GM19240 (cell line): ENCODE measurements around the gene CAPN1.
A peak's percentile ranks its signal among the peaks of the same experiment; 100 is the strongest.
"Not testable (repeated sequence)": the region's sequence is repeated elsewhere in the genome, so short reads cannot be mapped to it uniquely, and the experiment has no call there.

Experiments used
- DNase-seq: peaks from one replicate; pipeline ENCODE4 v3.0.0; 2011; ENCODE audit warnings: low spot score; ENCODE audit not compliant: insufficient read length

CAPN1 gene

GRCh38 chr11:65217441-65218423 is 36.0 kb downstream of the CAPN1 start:
- no peak for DNase-seq

DNA sequence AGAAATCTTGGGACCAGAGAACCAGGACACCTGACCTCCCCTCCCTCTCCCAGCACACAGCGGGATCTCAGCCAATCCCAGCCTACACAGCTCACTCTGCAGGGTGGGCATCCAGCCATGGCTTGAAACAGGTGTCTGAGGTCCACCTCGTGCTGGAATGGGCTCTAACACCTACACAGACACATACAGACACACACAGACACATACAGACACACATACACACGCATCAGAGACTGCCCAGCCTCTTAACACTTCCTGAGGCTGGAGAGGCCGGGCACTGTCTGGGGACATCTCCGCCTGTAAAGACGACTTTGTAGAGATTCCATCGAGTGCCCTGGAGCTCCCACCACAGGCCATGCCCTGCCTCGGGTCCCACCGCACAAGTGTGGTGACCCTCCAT is 36.7 kb downstream of the CAPN1 start:
- no peak for DNase-seq

DNA sequence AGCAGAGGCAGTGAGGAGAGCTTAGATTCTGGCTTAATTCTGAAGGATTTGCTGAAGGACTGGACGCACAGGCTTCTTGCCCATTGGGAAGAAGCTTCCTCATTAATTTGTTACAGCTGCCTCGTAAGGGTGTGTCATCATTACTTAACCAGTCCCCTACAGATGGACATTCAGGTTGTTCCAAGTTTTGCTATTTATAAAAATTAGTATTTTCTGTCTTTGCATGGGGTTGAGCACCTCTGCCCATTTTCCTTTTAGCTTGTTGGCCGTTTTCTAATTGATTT is 38.1 kb downstream of the CAPN1 start:
- no peak for DNase-seq

DNA sequence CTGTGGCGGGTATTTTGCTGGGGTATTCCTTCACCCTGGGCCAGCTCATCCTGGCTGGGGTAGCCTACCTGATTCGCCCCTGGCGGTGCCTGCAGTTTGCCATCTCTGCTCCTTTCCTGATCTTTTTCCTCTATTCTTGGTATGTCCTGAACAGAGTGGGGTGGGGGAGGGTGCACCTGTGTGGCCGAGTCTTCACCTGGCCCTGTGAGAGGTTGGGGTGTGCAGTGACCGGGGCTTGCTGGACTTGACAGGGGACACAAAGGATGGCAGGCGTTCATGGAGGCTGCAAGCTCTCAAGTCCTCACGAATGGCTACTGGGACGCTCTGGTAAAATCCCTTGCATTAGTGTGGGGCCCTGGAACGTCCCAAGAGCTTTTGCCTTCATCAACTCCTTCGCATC is 39.3 kb downstream of the CAPN1 start:
- DNase-seq = no peak

- DNase-seq = no peak
Measured at GRCh38 chr11:65223011-65223410, 41.3 kb downstream of the CAPN1 start.

DNA sequence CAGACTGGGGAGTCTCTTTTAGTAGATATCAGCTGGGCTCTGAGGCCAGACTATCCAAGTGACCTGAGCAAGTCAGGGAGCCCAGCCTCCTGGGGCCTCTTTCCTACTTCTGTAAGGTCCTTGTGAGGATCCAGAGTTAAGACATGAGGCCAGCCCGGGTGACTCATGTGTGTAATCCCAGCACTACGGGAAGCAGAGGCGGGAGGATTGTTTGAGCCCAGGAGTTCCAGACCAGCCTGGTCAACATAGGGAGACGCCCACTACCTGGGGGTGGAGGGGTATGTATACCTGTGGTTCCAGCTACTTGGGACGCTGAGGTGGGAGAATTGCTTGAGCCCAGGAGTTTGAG is 43.2 kb downstream of the CAPN1 start:
- no peak for DNase-seq

GRCh38 chr11:65225279-65226102 is 43.8 kb downstream of the CAPN1 start:
- peak; percentile 57 for DNase-seq

- no peak for DNase-seq
Measured at GRCh38 chr11:65226103-65226442, 44.3 kb downstream of the CAPN1 start.

GRCh38 chr11:65227879-65228278 is 46.2 kb downstream of the CAPN1 start:
- DNase-seq = no peak

DNA sequence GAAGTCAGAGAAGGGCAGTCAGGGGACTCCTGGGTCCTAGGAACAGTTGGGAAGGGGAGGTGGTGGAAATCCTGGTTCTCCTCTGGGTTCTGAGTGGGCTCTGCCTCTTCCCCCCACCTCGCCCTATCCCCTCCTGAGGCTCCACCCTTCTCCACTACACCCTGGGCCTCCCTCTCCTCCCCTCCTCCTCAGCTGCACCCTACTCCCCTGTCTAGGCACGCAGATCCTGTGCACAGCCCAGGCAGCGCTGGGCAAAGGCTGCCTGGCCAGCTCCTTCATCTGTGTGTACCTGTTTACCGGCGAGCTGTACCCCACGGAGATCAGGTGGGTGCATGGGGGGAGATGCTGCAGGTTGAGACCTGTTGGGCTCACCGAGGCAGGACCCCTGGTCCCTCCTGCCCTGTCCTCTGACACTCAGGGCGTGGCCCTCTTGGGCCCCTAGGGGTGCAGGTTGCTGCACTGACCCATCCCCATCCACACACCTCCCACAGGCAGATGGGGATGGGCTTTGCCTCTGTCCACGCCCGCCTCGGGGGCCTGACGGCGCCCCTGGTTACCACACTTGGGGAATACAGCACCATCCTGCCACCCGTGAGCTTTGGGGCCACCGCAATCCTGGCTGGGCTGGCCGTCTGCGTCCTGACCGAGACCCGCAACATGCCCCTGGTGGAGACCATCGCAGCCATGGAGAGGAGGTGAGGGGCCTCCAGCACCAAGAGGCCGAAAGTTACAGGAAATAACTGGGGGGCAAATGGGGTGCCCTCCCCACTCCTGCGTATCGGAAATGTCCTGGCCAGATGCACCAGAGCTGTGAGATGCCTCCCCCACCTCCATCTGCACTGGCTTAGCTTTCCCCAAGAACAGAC is 54.7 kb downstream of the CAPN1 start:
- DNase-seq = no peak

GRCh38 chr11:65238302-65238701 is 56.6 kb downstream of the CAPN1 start:
- DNase-seq = not testable (repeated sequence)

- no peak for DNase-seq
Measured at GRCh38 chr11:65241134-65241533, 59.4 kb downstream of the CAPN1 start.

DNA sequence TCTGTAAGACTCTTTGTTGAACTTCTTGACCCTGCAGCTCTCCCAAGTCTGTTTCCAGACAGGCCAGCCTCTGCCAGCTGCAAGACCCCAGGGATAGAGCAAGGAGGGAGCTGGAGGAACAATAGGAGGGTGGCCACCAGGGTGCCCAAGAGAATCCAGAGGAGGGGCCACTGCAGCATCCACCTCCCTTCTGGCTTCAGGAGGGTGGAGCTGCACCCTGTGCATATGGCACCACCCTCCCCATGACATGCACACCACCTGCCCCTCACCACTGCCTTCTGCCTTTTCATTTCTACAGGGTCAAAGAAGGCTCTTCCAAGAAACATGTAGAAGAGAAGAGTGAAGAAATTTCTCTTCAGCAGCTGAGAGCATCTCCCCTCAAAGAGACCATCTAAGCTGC is 60.0 kb downstream of the CAPN1 start:
- no peak for DNase-seq

- DNase-seq = no peak
Measured at GRCh38 chr11:65242389-65242788, 60.7 kb downstream of the CAPN1 start.

- DNase-seq = no peak
Measured at GRCh38 chr11:65243797-65244196, 62.1 kb downstream of the CAPN1 start.

GRCh38 chr11:65245046-65245445 is 63.3 kb downstream of the CAPN1 start:
- DNase-seq = not testable (repeated sequence)

- DNase-seq = no peak
Measured at GRCh38 chr11:65246506-65246905, 64.8 kb downstream of the CAPN1 start.

- DNase-seq = not testable (repeated sequence)
Measured at GRCh38 chr11:65248184-65248710, 66.5 kb downstream of the CAPN1 start.

- no peak for DNase-seq
Measured at GRCh38 chr11:65251476-65251875, 69.7 kb downstream of the CAPN1 start.

DNA sequence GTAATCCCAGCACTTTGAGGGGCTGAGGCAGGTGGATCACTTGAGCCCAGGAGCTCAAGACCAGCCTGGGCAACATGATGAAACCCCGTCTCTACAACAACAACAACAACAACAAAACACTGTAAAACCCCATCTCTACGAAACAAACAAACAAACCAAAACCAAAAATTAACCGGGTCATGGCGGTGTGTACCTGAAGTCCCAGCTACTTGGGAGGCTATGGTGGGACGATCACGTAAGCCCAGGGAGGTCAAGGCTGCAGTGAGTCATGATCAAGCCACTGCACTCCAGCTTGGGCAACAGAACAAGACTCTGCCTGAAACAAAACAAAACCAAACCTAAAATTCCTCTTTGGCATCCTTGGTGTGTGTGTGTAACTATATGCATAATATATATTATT is 73.0 kb downstream of the CAPN1 start:
- DNase-seq = no peak

DNA sequence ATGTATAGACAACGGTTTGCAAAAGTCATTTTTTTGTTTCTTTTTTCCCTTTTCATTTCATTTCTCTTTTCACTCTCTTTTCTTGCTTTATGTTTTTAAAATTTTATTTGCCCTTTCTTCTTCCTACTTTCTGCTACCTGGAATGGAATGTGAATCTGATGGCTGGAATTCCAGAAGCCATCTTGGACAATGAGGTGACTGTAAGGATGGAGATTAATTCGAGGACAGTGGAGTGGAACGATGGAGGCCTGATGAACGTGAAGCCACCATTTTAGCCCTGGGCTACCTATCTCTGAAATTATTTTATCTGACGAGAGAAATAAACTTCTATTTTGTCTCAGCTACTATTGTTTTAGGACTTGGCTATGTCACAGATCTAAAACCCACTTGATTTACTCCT is 77.3 kb downstream of the CAPN1 start:
- DNase-seq = no peak

DNA sequence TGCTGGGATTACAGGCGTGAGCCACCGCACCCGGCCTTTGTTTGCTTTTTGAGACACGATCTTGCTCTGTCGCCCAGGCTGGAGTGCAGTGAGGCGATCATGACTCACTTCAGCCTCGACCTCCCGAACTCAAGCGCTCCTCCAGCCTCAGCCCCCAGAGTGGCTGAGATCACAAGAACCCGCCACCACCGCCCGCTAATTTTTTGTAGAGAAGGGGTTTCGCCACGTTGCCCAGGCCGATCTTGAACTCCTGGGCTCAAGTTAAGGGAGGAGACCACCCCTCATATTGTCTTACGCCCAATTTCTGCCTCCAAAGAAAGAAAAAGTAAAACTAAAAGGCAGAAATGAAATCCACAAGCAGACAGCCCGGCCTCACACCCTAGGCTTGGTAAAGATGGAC is 78.6 kb downstream of the CAPN1 start:
- DNase-seq = no peak
